Large intestine (tissue), 3 donors: ENCODE data around the gene PARP8. TPM values are rescaled to one million over a fixed set of nuclear protein-coding genes. Genes with fewer than 3 reads are reported as not detected.
"Not testable (repeated sequence)": the region's sequence is repeated elsewhere in the genome, so short reads cannot be mapped to it uniquely, and the experiment has no call there.

Experiments used
- DNase-seq, 2 donors: peaks; one replicate each; pipeline versions ENCODE4 v3.0.0 to v3.0.0-alpha.2; 2013
- H3K27ac ChIP-seq: one replicate; pipeline ENCODE4 v1.5.1; 2013; ENCODE audit warnings: low read length
- H3K27me3 ChIP-seq: 2 replicates; pipeline ENCODE4 v1.6.1; 2013; ENCODE audit warnings: low read length; ENCODE audit not compliant: control insufficient read depth, insufficient read depth
- H3K36me3 ChIP-seq: 2 replicates; pipeline ENCODE4 v1.6.1; 2013; ENCODE audit warnings: low read length; ENCODE audit not compliant: control insufficient read depth, insufficient read depth
- H3K4me1 ChIP-seq: one replicate; pipeline ENCODE4 v1.6.1; 2013; ENCODE audit warnings: low read length; ENCODE audit not compliant: control insufficient read depth, insufficient read depth
- H3K4me3 ChIP-seq: one replicate; pipeline ENCODE4 v1.5.1; 2013; ENCODE audit warnings: low read length
- H3K9me3 ChIP-seq: one replicate; pipeline ENCODE4 v1.6.1; 2013; ENCODE audit warnings: mild to moderate bottlenecking, low read depth, low read length, moderate library complexity; ENCODE audit not compliant: control insufficient read depth
- WGBS: methylation state at CpG from one replicate; pipeline ENCODE4 v1.1.5; 2013; ENCODE audit warnings: low lambda C conversion rate; ENCODE audit not compliant: insufficient coverage; 5-methylcytosine and 5-hydroxymethylcytosine counted together
- polyA plus RNA-seq: library from polyadenylated mRNA; unstranded; fragments of 120-200 nt; gene quantifications from one replicate; pipeline ENCODE4 v1.2.1, GENCODE V29; 2013

Gene PARP8
- polyA plus RNA-seq, 1 donor, result 16.9 TPM

DNA sequence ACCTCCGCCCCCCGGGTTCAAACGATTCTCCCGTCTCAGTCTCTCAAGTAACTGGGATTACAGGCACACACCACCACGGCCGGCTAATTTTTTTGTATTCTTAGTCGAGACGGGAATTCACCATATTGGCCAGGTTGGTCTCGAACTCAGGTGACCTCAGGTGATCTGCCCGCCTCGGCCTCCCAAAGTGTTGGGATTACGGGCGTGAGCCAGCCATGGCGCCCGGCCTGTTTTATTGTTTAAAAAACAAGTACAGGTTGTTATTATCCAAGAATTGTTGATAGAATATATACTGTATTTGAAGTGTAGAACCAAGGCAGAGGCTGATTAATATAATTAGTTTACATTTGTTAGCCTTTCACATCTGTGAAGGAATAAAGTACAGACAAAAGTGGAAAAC is 8.9 kb downstream of the PARP8 start:
- Histone ChIP-seq H3K4me1 (no peaks in the 10 kb centered on the region), H3K27ac (no peak overlapping the region), H3K36me3 (no peaks in the 10 kb centered on the region), H3K9me3 (no peaks in the 10 kb centered on the region), H3K4me3 (no peak overlapping the region), H3K27me3 (no peaks in the 10 kb centered on the region)
- DNase-seq, result no peak
- 100% methylated on average over 1 of the region's 15 CpGs for WGBS

DNA sequence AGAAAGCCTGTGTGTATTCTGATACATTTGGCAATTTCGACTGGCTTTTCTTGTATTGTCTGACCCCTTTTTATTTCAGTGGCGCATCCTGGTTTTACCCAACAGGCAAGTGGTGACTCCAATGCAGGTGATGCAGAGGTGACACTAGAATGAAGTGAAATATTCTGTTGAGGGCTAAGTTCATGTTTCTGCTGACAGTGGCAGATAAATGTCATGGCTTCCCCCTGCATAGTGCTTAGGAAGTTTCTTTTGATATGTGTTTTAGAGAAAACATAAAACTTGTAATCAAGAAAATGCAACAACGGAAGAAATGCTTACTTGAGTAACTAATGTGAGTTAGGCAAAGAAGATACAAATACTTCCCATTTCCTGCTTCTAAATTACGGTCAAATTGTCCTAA is 13.1 kb downstream of the PARP8 start:
- not testable (repeated sequence) for H3K4me3 ChIP-seq, H3K4me1 ChIP-seq, H3K27ac ChIP-seq, H3K9me3 ChIP-seq, DNase-seq, H3K27me3 ChIP-seq, H3K36me3 ChIP-seq
- WGBS, result 100% methylated on average over 1 of the region's 4 CpGs

DNA sequence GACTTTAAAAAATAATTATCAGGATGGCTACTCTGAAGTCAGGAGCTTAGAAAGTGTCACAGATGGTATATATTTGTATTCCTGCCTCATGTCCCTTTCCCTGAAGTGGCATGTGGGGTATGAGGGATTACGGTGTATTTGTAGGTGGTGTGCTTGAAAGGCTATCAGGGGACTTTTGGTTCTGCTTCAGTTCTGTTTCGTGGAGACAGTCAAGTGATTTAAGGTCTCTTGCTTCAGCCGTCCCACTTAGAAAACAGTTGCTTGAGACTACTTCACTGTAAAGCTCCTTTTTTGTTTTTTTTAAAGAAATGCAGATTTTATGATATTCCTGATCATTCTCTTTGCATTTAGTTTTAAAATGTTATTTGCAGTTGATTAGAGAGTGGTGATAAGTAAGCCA is 18.3 kb downstream of the PARP8 start:
- H3K4me3 ChIP-seq, result no peak overlapping the region
- no peaks in the 10 kb centered on the region for H3K4me1 ChIP-seq
- H3K9me3 ChIP-seq, result no peaks in the 10 kb centered on the region

DNA sequence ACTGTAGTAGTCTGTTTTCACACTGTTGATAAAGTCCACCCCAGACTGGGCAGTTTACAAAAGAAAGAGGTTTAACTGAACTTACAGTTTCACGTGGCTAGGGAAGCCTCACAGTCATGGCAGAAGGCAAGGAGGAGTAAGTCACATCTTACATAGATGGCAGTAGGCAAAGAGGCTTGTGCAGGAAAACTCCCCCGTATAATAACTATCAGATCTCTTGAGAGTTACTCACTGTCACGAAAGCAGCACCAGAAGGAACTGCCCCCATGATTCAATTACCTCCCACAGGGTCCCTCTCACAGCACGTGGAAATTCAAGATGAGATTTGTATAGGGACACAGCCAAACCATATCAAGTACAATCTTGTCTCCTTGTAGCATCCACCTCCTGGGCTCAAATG is 21.1 kb downstream of the PARP8 start:
- no peaks in the 10 kb centered on the region for H3K27me3 ChIP-seq
- no peak overlapping the region for H3K27ac ChIP-seq
- WGBS, result no CpG with 5 or more reads among the region's 4 CpGs
- H3K4me1 ChIP-seq, result no peaks in the 10 kb centered on the region
- H3K9me3 ChIP-seq, result no peaks in the 10 kb centered on the region
- H3K4me3 ChIP-seq, result no peak overlapping the region
- no peak for DNase-seq
- H3K36me3 ChIP-seq, result no peaks in the 10 kb centered on the region

More for the DNA sequence above, 18.3 kb downstream of the PARP8 start:
- Histone ChIP-seq H3K36me3 (no peaks in the 10 kb centered on the region), H3K27ac (no peak overlapping the region), H3K27me3 (no peaks in the 10 kb centered on the region)
- 100% methylated on average over 1 of the region's 3 CpGs for WGBS
- DNase-seq, result no peak

DNA sequence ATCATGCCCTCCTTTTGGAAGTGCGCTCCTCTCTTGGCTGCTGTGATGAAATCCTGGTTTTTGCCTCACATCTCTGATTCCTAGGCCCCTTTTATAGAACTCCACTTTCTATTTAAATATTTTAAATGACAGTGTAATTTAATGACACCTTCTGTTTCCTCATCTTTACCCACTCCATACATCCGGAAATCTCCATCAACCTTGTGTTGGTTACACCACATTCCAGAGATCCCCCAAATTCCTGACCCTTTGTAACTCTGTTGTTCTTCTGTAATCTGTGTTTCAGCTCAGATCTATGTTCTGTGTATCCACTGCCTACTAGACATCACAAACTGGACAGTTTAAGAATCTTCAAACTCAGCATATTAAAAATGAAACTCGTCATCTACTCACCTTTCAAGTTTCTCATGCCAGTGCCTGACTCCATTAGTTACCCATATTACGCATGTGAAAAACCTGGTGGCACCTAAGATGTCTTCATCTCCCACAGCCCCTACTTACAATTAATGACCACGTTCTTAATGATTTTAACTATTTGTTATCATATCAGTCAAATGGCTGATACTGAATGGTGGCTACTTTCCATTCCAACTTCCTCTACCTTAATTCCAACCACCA is 25.1 kb downstream of the PARP8 start:
- no peaks in the 10 kb centered on the region for H3K36me3 ChIP-seq
- no peaks in the 10 kb centered on the region for H3K27me3 ChIP-seq
- H3K27ac ChIP-seq, result no peak overlapping the region
- peaks cover 5% of the 10 kb centered on the region for H3K4me1 ChIP-seq
- no peak overlapping the region for H3K4me3 ChIP-seq
- 93% methylated on average over 2 of the region's 5 CpGs for WGBS
- H3K9me3 ChIP-seq, result no peaks in the 10 kb centered on the region
- DNase-seq, result no peak

DNA sequence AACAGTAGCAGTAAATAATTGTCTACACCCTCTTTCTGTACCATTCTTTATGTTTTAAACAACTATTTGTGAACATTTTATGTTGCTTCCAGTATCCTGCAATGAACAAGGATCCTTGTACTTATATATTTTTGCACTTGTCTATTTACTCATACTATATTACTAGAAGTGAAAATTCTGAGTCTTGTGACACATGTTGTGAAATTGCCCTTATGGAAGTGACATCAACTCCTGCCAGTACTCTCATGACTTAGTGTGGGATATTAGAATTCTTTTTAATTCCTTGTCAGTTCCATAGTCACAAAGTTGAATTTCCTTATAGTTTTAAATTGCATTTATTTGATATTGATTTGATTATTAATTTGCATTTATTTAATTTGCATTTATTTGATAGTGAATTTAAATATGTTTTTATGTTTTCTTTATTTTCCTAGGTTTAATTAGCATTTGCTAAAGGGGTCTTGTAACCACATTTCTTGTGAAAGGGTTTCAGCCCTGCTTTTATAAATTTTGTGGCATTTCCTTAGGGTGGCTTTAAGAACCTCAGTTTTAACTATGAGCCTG is 27.7 kb downstream of the PARP8 start:
- peak; percentile 69 to 82 for DNase-seq
- H3K27me3 ChIP-seq, result no peaks in the 10 kb centered on the region
- H3K27ac ChIP-seq, result peak overlapping the region; percentile 73
- H3K4me3 ChIP-seq, result no peak overlapping the region
- H3K9me3 ChIP-seq, result no peaks in the 10 kb centered on the region
- no peaks in the 10 kb centered on the region for H3K36me3 ChIP-seq
- H3K4me1 ChIP-seq, result peaks cover 5% of the 10 kb centered on the region

DNA sequence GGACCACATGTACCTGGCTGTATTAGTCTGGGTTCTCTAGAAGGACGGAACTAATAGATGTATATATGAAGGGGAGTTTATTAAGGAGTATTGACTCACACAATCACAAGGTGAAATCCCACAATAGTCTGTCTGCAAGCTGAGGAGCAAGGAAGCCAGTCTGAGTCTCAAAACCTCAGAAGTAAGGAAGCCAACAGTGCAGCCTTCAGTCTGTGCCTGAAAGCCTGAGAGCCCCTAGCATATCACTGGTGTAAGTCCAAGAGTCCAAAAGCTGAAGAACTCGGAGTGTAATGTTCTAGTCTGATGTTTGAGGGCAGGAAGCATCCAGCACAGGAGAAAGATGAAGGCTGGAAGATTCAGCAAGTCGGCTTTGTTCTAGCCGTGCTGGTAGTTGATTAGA is 28.2 kb downstream of the PARP8 start:
- not testable (repeated sequence) for H3K4me1 ChIP-seq, H3K36me3 ChIP-seq, H3K9me3 ChIP-seq, H3K4me3 ChIP-seq, H3K27me3 ChIP-seq
- DNase-seq, result peak; percentile 22 to 60
- H3K27ac ChIP-seq, result peak overlapping the region; percentile 73
- WGBS, result no CpG with 5 or more reads among the region's 4 CpGs

DNA sequence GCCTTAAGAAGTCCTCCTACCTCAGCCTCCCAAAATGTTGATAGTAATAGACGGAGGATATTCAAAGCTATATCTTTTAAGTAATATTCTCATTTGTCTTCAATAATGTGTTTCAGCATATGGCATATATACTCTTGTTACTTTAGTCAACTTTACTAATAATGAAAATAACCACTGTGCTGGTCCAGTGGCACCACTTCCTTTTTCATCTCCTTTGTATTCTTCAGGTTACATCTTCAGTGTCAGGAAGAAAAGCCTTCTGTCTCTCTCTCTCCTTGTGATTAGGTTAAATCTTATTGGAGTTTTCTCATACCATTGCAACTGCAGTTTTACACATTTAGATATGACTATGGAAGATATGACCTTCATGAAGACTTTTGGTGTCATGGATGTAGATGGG is 31.3 kb downstream of the PARP8 start:
- Histone ChIP-seq H3K36me3 (no peaks in the 10 kb centered on the region), H3K4me1 (peaks cover 5% of the 10 kb centered on the region), H3K27ac (no peak overlapping the region), H3K4me3 (no peak overlapping the region), H3K9me3 (no peaks in the 10 kb centered on the region), H3K27me3 (no peaks in the 10 kb centered on the region)
- no CpG with 5 or more reads among the region's 1 CpG for WGBS
- DNase-seq, result no peak

DNA sequence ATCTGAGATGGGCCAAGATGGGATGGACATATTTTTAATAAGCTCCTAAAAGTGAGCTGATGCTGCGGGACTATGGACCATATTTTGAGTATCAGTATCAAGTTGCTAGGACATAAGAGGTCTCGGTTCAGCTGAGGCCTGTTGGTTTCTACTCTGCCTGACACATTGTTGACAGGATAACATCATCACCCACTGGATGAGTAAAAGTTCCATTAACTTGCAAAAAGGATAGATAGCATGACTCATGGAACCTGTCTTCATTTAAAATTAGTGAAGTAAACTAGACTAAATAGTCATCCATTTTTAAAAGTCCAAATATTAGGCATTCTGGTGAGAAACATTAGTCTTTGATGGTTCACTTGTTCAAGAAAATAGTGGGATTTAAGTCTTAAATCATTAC is 33.3 kb downstream of the PARP8 start:
- Histone ChIP-seq H3K36me3 (no peaks in the 10 kb centered on the region), H3K27me3 (no peaks in the 10 kb centered on the region), H3K4me3 (no peak overlapping the region), H3K27ac (no peak overlapping the region), H3K9me3 (no peaks in the 10 kb centered on the region), H3K4me1 (peaks cover 5% of the 10 kb centered on the region)
- DNase-seq, result no peak
- no CpG with 5 or more reads among the region's 2 CpGs for WGBS

DNA sequence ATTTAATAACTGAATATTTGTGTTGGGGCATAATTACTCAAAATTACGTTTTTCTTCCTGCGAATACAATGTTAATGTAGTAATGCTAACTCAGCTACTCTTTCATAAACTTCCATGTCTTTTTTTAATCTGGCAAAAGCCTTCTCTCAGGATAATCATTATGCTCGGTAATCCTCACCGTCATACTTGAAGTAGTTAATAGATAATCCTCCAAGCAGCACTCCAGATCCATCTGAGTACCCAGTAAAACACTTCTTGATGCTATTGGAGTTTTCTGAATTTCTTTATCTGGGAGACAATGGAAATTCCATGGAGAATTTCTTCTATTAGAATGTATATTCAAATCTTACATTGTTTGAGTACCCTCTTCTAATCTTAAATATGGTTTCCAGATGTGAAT is 34.3 kb downstream of the PARP8 start:
- Histone ChIP-seq H3K9me3 (no peaks in the 10 kb centered on the region), H3K4me1 (no peaks in the 10 kb centered on the region), H3K27ac (no peak overlapping the region), H3K4me3 (no peak overlapping the region), H3K27me3 (no peaks in the 10 kb centered on the region), H3K36me3 (no peaks in the 10 kb centered on the region)
- WGBS, result 100% methylated on average over 2 of the region's 4 CpGs
- no peak for DNase-seq

DNA sequence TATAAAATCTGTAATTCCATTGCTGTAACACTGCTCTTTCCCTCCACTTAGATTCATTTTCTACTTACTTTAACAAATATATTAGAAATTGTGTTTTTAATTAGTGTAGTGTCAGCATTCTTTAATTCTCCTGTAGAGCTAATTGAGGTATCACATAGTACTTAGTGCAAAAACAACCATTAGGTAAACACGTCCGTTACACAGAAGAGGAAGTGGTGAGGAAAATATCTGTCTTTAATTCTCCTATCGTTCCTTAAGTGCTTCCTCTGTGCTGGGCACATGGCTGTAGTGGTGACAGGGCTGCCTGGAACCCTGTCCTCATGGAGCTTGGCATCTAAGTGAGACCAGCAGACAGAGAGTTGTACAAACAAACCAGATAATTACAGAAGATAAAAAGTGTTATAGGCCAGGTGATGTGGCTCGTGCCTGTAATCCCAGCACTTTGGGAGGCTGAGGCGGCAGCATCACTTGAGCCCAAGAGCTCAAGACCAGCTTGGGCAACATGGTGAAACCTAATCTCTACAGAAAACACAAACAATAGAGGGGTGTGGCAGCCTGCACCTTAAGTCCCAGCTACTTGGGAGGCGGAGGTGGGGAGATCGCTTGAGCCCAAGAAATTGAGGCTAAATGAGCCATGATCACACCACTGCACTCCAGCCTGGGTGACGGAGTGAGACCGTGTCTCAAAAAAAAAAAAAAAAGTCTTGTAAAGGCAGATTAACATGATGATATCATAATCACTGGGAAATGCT is 36.4 kb downstream of the PARP8 start:
- WGBS, result 94% methylated on average over 2 of the region's 9 CpGs
- no peak for DNase-seq
- Histone ChIP-seq H3K27ac (no peak overlapping the region), H3K4me3 (no peak overlapping the region), H3K9me3 (no peaks in the 10 kb centered on the region), H3K36me3 (no peaks in the 10 kb centered on the region), H3K4me1 (no peaks in the 10 kb centered on the region), H3K27me3 (no peaks in the 10 kb centered on the region)
